HS-5 (cell line): ENCODE measurements around the gene DPM3.
"Not testable (repeated sequence)": the region's sequence is repeated elsewhere in the genome, so short reads cannot be mapped to it uniquely, and the experiment has no call there.

Experiments
- DNase-seq: peaks from one replicate; pipeline ENCODE4 v3.0.0-alpha.2; 2012; ENCODE audit warnings: low read depth

The DPM3 gene

GRCh38 chr1:155125511-155125945 is 14.8 kb downstream of the DPM3 start:
- no peak for DNase-seq

- no peak for DNase-seq
Measured at GRCh38 chr1:155124503-155125463, 15.5 kb downstream of the DPM3 start.

GRCh38 chr1:155123801-155124200 is 16.5 kb downstream of the DPM3 start:
- DNase-seq: no peak

GRCh38 chr1:155122308-155122707 is 18.0 kb downstream of the DPM3 start:
- DNase-seq: no peak

GRCh38 chr1:155121249-155121648 is 19.1 kb downstream of the DPM3 start:
- DNase-seq: no peak

GRCh38 chr1:155120253-155120652 is 20.1 kb downstream of the DPM3 start:
- no peak for DNase-seq

GRCh38 chr1:155118090-155118489 is 22.2 kb downstream of the DPM3 start:
- not testable (repeated sequence) for DNase-seq

- DNase-seq: no peak
Measured at GRCh38 chr1:155117610-155118009, 22.7 kb downstream of the DPM3 start.

GRCh38 chr1:155116113-155116764 is 24.1 kb downstream of the DPM3 start:
- no peak for DNase-seq

GRCh38 chr1:155113450-155113980 is 26.8 kb downstream of the DPM3 start:
- no peak for DNase-seq

- DNase-seq: no peak
Measured at GRCh38 chr1:155110826-155111225, 29.5 kb downstream of the DPM3 start.

GRCh38 chr1:155110381-155110780 is 29.9 kb downstream of the DPM3 start:
- no peak for DNase-seq

GRCh38 chr1:155108296-155108695 is 32.0 kb downstream of the DPM3 start:
- no peak for DNase-seq

- DNase-seq: no peak
Measured at GRCh38 chr1:155107309-155108264, 32.7 kb downstream of the DPM3 start.

GRCh38 chr1:155106862-155107261 is 33.5 kb downstream of the DPM3 start:
- no peak for DNase-seq

GRCh38 chr1:155105604-155106011 is 34.7 kb downstream of the DPM3 start:
- DNase-seq: no peak

GRCh38 chr1:155104605-155105534 is 35.5 kb downstream of the DPM3 start:
- DNase-seq: no peak

- no peak for DNase-seq
Measured at GRCh38 chr1:155103325-155103724, 37.0 kb downstream of the DPM3 start.

- no peak for DNase-seq
Measured at GRCh38 chr1:155099331-155099730, 41.0 kb downstream of the DPM3 start.

GRCh38 chr1:155094622-155094948 is 45.7 kb downstream of the DPM3 start:
- no peak for DNase-seq
